ACHN (cell line): Measurements from ENCODE around the gene IQUB.
"Not testable (repeated sequence)": the region's sequence is repeated elsewhere in the genome, so short reads cannot be mapped to it uniquely, and the experiment has no call there.

Source experiments
- DNase-seq: peaks from one replicate; pipeline ENCODE4 v3.0.0-alpha.2; 2015
- in situ Hi-C: cut with HindIII; loops from 2 replicates; pipeline ENCODE4 v1.10.0; 2017; ENCODE audit warnings: low sequenced_read_pairs, low pct_ligation_motif_present, low pct_unique_long_range_greater_than_20kb

IQUB gene

GRCh38 chr7:123552641-123553040, 18.2 kb upstream of the IQUB start:
- DNase-seq, result no peak
- in situ Hi-C loops, result no loop called here

GRCh38 chr7:123552134-123552533, 17.7 kb upstream of the IQUB start:
- DNase-seq, in situ Hi-C loops: not testable (repeated sequence)

- in situ Hi-C loops, result no loop called here
- DNase-seq, result no peak
Observed at GRCh38 chr7:123548406-123548805, 14.0 kb upstream of the IQUB start.

- DNase-seq, result no peak
- in situ Hi-C loops, result no loop called here
Observed at GRCh38 chr7:123539871-123540270, 5.5 kb upstream of the IQUB start.

GRCh38 chr7:123538897-123539296, 4.5 kb upstream of the IQUB start:
- peak; percentile 58 for DNase-seq
- in situ Hi-C loops, result no loop called here

- peak; percentile 91 for DNase-seq
- in situ Hi-C loops, result no loop called here
Observed at GRCh38 chr7:123538189-123538714, 3.9 kb upstream of the IQUB start.

GRCh38 chr7:123537026-123537642, 2.7 kb upstream of the IQUB start:
- peak; percentile 60 for DNase-seq
- in situ Hi-C loops, result no loop called here

GRCh38 chr7:123535517-123535916, 1.1 kb upstream of the IQUB start:
- in situ Hi-C loops, result no loop called here
- DNase-seq, result no peak

- DNase-seq, result no peak
- in situ Hi-C loops, result no loop called here
Observed at GRCh38 chr7:123533929-123534382, 439 bp downstream of the IQUB start.

- in situ Hi-C loops, result no loop called here
- DNase-seq, result no peak
Observed at GRCh38 chr7:123533553-123533917, 860 bp downstream of the IQUB start.

GRCh38 chr7:123532788-123533552, 1.4 kb downstream of the IQUB start:
- in situ Hi-C loops, DNase-seq: not testable (repeated sequence)

- DNase-seq, in situ Hi-C loops: not testable (repeated sequence)
Observed at GRCh38 chr7:123532343-123532742, 2.1 kb downstream of the IQUB start.

- in situ Hi-C loops, DNase-seq: not testable (repeated sequence)
Observed at GRCh38 chr7:123530035-123530591, 4.3 kb downstream of the IQUB start.

- in situ Hi-C loops, result no loop called here
- no peak for DNase-seq
Observed at GRCh38 chr7:123528265-123528664, 6.1 kb downstream of the IQUB start.

GRCh38 chr7:123527712-123528225, 6.6 kb downstream of the IQUB start:
- in situ Hi-C loops, DNase-seq: not testable (repeated sequence)

GRCh38 chr7:123526533-123526932, 7.9 kb downstream of the IQUB start:
- DNase-seq, in situ Hi-C loops: not testable (repeated sequence)

- in situ Hi-C loops, result no loop called here
- peak; percentile 88 for DNase-seq
Observed at GRCh38 chr7:123522066-123522465, 12.3 kb downstream of the IQUB start.

GRCh38 chr7:123505221-123505620, 29.2 kb downstream of the IQUB start:
- no peak for DNase-seq
- in situ Hi-C loops, result no loop called here

GRCh38 chr7:123502201-123502600, 32.2 kb downstream of the IQUB start:
- in situ Hi-C loops, result no loop called here
- no peak for DNase-seq
